ENCODE measurements around the gene CCDC59.
A peak's percentile ranks its signal among the peaks of the same experiment; 100 is the strongest.
"Not testable (repeated sequence)": the region's sequence is repeated elsewhere in the genome, so short reads cannot be mapped to it uniquely, and the experiment has no call there.

CCDC59 gene

GRCh38 chr12:82358200-82359114 is at the start of gene CCDC59, which contains the start of gene METTL25:
Gene CCDC59, minus strand, starts transcription at chr12:82358387. Its CDS starts 11 bp downstream, at chr12:82358376.
Gene METTL25, plus strand, starts transcription at chr12:82358529. Its CDS starts 37 bp downstream, at chr12:82358566.
- peak; percentile 98 for DNase-seq (ENCODE audit: low spot score)

- DNase-seq (ENCODE audit: low spot score): no peak
Observed at GRCh38 chr12:82407481-82407880, 49.3 kb upstream of the CCDC59 start.

- DNase-seq (ENCODE audit: low spot score): no peak
Observed at GRCh38 chr12:82406651-82407050, 48.5 kb upstream of the CCDC59 start.

GRCh38 chr12:82400819-82401218 is 42.6 kb upstream of the CCDC59 start:
- no peak for DNase-seq (ENCODE audit: low spot score)

GRCh38 chr12:82398879-82399278 is 40.7 kb upstream of the CCDC59 start:
- no peak for DNase-seq (ENCODE audit: low spot score)

GRCh38 chr12:82383930-82384552 is 25.9 kb upstream of the CCDC59 start:
- DNase-seq (ENCODE audit: low spot score): no peak

GRCh38 chr12:82378997-82379396 is 20.8 kb upstream of the CCDC59 start:
- no peak for DNase-seq (ENCODE audit: low spot score)

GRCh38 chr12:82375201-82375600 is 17.0 kb upstream of the CCDC59 start:
- DNase-seq (ENCODE audit: low spot score): no peak

GRCh38 chr12:82366197-82366596 is 8.0 kb upstream of the CCDC59 start:
- no peak for DNase-seq (ENCODE audit: low spot score)

- DNase-seq (ENCODE audit: low spot score): no peak
Observed at GRCh38 chr12:82363990-82364389, 5.8 kb upstream of the CCDC59 start.

GRCh38 chr12:82361461-82361915 is 3.3 kb upstream of the CCDC59 start:
- no peak for DNase-seq (ENCODE audit: low spot score)

- not testable (repeated sequence) for DNase-seq (ENCODE audit: low spot score)
Observed at GRCh38 chr12:82360834-82361233, 2.6 kb upstream of the CCDC59 start.

GRCh38 chr12:82359115-82359478 is 910 bp upstream of the CCDC59 start:
- DNase-seq (ENCODE audit: low spot score): no peak

- DNase-seq (ENCODE audit: low spot score): no peak
Observed at GRCh38 chr12:82357845-82358199, 365 bp downstream of the CCDC59 start.

- DNase-seq (ENCODE audit: low spot score): no peak
Observed at GRCh38 chr12:82357340-82357739, 847 bp downstream of the CCDC59 start.

- DNase-seq (ENCODE audit: low spot score): no peak
Observed at GRCh38 chr12:82351390-82351789, 6.8 kb downstream of the CCDC59 start.

- DNase-seq (ENCODE audit: low spot score): no peak
Observed at GRCh38 chr12:82350161-82350560, 8.0 kb downstream of the CCDC59 start.

- DNase-seq (ENCODE audit: low spot score): no peak
Observed at GRCh38 chr12:82329508-82329907, 28.7 kb downstream of the CCDC59 start.

- no peak for DNase-seq (ENCODE audit: low spot score)
Observed at GRCh38 chr12:82327861-82328260, 30.3 kb downstream of the CCDC59 start.

- no peak for DNase-seq (ENCODE audit: low spot score)
Observed at GRCh38 chr12:82326905-82327503, 31.2 kb downstream of the CCDC59 start.

- DNase-seq (ENCODE audit: low spot score): no peak
Observed at GRCh38 chr12:82325540-82326336, 32.4 kb downstream of the CCDC59 start.

- no peak for DNase-seq (ENCODE audit: low spot score)
Observed at GRCh38 chr12:82319276-82319675, 38.9 kb downstream of the CCDC59 start.

Data from hematopoietic multipotent progenitor cell treated with erythropoietin and hydrocortisone succinate and interleukin-3 and kit ligand, for 17 days (in vitro differentiated cells).